GM18505 (cell line): ENCODE data around the gene ZC3H18.
"Not testable (repeated sequence)": the region's sequence is repeated elsewhere in the genome, so short reads cannot be mapped to it uniquely, and the experiment has no call there.

Experiments used
- ATAC-seq: cut with Tn5 transposase; IDR thresholded peaks from one replicate; pipeline ENCODE4 v1.9.1; 2021; ENCODE audit not compliant: unreplicated experiment
- POLR2A ChIP-seq: IDR thresholded peaks from 4 replicates; pipeline ENCODE4 v1.6.1; 2011; ENCODE audit warnings: borderline replicate concordance; ENCODE audit not compliant: insufficient read depth, insufficient read length; ENCODE audit errors: extremely low read depth

Gene ZC3H18

GRCh38 chr16:88601313-88602036, 31.3 kb downstream of the ZC3H18 start:
- TF ChIP-seq POLR2A = no peak
- no peak for ATAC-seq

- no peak for ATAC-seq
- no peak for TF ChIP-seq POLR2A
Observed at GRCh38 chr16:88602091-88602490, 31.9 kb downstream of the ZC3H18 start.

DNA sequence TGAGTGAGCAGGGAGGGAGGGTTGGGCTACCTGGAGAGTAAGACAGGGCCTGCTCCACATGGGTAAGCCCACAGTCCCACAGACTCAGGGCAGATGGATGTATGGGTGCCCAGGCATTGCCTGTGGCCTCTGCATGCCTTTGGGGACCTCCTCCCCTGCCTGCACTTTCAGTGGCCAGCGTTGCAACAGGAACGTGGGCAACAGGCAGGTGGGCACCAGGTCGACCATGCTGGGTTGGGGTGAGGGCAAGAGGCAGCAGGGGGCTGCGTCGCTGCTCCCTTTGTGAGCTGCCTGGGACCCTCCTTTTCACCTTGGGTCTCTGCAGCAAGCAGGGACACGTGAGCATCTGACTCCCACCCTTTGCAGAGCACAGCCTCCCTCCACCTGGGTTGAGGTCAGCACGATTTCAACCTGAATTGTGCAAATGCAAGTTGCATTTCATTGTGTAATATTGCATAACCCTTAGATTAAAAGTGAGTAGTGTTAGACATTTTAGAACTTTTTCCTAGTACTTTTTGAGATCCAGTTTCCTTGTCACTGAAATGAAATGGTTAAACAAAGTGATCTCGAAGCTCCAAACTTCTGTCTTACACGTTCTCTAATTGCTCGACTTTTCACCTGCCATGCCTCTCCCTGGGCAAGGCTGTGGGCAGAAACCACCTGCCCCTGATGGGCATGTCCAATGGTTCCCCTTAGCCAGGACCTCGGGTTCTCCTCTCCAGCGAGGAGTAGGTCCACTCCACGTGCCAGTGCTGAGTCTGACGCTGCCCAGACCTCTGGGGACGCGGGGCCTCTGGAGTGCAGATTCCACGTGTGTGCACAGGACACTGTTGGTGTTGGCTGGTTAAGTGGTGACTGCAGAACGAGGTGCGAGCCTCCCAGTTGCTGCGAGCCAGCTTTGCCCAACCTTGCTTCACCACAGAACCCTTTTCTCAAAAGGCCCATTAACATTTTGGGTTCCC, 35.3 kb downstream of the ZC3H18 start:
- TF ChIP-seq POLR2A = no peak
- ATAC-seq = no peak

- no peak for ATAC-seq
- TF ChIP-seq POLR2A = no peak
Observed at GRCh38 chr16:88606148-88606757, 36.0 kb downstream of the ZC3H18 start.

GRCh38 chr16:88608076-88608475, 37.9 kb downstream of the ZC3H18 start:
- no peak for ATAC-seq
- no peak for TF ChIP-seq POLR2A

GRCh38 chr16:88609426-88609825, 39.2 kb downstream of the ZC3H18 start:
- not testable (repeated sequence) for ATAC-seq

DNA sequence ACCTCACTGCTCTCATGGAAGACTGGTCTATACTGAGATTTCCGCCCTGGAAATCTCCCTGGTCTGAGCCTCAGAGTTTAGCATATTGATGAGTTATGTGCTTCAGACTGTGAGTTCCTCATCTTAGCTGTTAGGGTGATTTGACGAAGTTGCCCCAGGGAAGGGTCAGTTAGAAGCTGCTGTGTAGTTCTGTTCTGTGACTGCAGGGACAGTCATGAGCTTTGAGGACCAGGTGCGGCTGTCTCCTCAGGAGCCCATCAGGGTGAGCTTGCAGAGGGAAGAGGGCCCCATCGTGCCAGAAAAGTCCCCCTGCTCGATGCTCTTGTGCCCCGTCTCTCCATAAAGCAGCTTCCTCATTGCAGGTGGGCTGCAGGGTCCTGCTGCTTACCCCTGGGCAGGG, 39.9 kb downstream of the ZC3H18 start:
- ATAC-seq = no peak
- no peak for TF ChIP-seq POLR2A

GRCh38 chr16:88610909-88611812, 41.0 kb downstream of the ZC3H18 start:
- no peak for TF ChIP-seq POLR2A
- no peak for ATAC-seq

- TF ChIP-seq POLR2A = no peak
Observed at GRCh38 chr16:88613293-88613692, 43.1 kb downstream of the ZC3H18 start.

DNA sequence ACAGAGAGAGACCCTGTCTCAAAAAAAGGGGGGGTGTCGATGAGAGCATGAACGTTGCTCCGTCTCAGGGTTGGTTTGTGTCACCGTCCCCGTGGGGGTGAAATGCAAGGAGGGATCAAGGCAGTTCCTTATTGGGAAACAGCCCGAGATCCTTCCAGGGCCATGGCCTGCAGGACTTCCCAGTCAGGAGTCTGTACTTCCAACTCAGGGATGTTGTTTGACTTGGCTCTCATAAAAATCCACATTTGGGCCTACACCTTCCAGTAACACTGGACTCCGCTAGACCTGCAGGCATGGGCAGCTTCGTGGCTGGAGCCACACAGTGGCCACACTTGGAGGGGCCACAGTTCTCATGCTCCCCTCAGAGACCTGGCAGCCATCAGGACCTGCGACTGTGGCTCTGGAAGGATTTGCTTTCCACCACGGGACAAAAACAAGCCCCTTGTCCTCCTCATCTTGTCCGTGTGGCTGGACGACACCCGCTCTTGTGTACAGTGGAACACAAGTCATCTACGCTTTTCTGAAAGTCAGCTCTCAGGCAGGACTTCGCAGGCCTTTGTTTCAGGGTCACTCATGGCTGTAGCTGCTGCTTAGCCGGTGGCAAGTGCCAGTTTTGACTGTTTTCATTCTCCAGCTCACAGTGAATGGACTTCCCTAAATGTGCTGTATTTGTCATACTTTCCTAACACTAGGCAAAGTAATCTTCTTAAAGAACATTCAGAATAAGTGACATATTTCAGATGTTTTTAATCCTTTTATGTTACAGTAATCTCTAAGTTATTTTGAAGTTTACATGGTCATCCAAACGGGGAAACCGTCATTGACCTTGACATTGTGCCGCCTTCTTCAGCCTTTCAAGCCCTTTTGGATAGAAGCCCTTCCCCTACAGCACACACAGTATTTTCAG, 44.0 kb downstream of the ZC3H18 start:
- no peak for TF ChIP-seq POLR2A
- ATAC-seq = no peak

More at GRCh38 chr16:88613293-88613692, 43.1 kb downstream of the ZC3H18 start:
- no peak for ATAC-seq

GRCh38 chr16:88614818-88615580, 44.8 kb downstream of the ZC3H18 start:
- no peak for ATAC-seq
- no peak for TF ChIP-seq POLR2A

GRCh38 chr16:88616320-88616719, 46.1 kb downstream of the ZC3H18 start:
- no peak for TF ChIP-seq POLR2A
- no peak for ATAC-seq

DNA sequence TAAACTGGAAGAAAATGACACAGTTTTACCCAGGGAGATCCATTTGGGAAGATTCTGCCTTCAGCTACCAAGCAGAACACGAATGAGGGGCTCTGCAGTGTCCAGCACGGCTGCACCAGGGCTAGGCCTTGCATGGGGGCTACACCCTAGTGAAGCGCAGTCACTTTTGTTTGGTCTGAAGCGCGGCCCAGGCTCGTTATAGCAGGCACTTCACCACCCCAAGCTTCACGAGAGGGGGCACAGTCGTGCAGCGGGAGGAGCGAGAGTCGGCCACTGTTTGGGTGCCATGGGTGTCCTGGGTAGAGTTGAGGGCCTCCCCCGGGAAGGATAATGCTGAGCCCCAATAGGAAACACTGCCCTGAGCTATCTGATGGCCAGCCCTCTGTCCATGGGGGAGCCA, 46.5 kb downstream of the ZC3H18 start:
- ATAC-seq = no peak
- TF ChIP-seq POLR2A = no peak
